D341Med (cell line): ENCODE measurements around the gene LIN28A.
A peak's percentile ranks its signal among the peaks of the same experiment; 100 is the strongest.

Experiments
- DNase-seq: peaks from one replicate; pipeline ENCODE4 v3.0.0; 2012; ENCODE audit warnings: low spot score

Gene LIN28A

GRCh38 chr1:26388791-26389445 lies 21.7 kb upstream of the LIN28A start:
- no peak for DNase-seq

- DNase-seq = no peak
Observed at GRCh38 chr1:26389604-26390247, 20.9 kb upstream of the LIN28A start.

- no peak for DNase-seq
Observed at GRCh38 chr1:26391450-26391849, 19.2 kb upstream of the LIN28A start.

- DNase-seq = no peak
Observed at GRCh38 chr1:26395754-26396153, 14.9 kb upstream of the LIN28A start.

- DNase-seq = no peak
Observed at GRCh38 chr1:26399034-26399433, 11.6 kb upstream of the LIN28A start.

- no peak for DNase-seq
Observed at GRCh38 chr1:26401891-26402290, 8.7 kb upstream of the LIN28A start.

GRCh38 chr1:26403656-26404055 lies 7.0 kb upstream of the LIN28A start:
- DNase-seq = no peak

GRCh38 chr1:26404641-26405040 lies 6.0 kb upstream of the LIN28A start:
- DNase-seq = no peak

GRCh38 chr1:26405281-26405915 lies 5.2 kb upstream of the LIN28A start:
- DNase-seq = no peak

- no peak for DNase-seq
Observed at GRCh38 chr1:26408604-26409003, 2.0 kb upstream of the LIN28A start.

GRCh38 chr1:26409191-26409807 lies 1.3 kb upstream of the LIN28A start:
- no peak for DNase-seq

- DNase-seq = no peak
Observed at GRCh38 chr1:26411624-26412074, 1.0 kb downstream of the LIN28A start.

- DNase-seq = no peak
Observed at GRCh38 chr1:26412180-26412840, 1.7 kb downstream of the LIN28A start.

GRCh38 chr1:26413031-26413430 lies 2.4 kb downstream of the LIN28A start:
- no peak for DNase-seq

- DNase-seq = peak; percentile 88
Observed at GRCh38 chr1:26417111-26417759, 6.6 kb downstream of the LIN28A start.

- DNase-seq = no peak
Observed at GRCh38 chr1:26418865-26419349, 8.3 kb downstream of the LIN28A start.

GRCh38 chr1:26419494-26419893 lies 8.9 kb downstream of the LIN28A start:
- DNase-seq = no peak

GRCh38 chr1:26429721-26430120 lies 19.1 kb downstream of the LIN28A start:
- no peak for DNase-seq

- peak; percentile 98 for DNase-seq
Observed at GRCh38 chr1:26431979-26432695, 21.5 kb downstream of the LIN28A start, which contains the start of gene DHDDS. TSS of gene DHDDS (plus strand) at chr1:26432321. CDS start at chr1:26432946, 625 bp downstream.

GRCh38 chr1:26432793-26433192 lies 22.2 kb downstream of the LIN28A start:
- DNase-seq = no peak
